Testis (tissue), 2 donors: Measurements from ENCODE around the gene ST7.

ENCODE experiments used
- CTCF ChIP-seq, 3 experiments: fragments of 450-650 bp in 2 of 3; fragments of 200-600 bp in 1 of 3; sonication (generic) in 1 of 3; IDR thresholded peaks; one replicate each; pipeline ENCODE4 v1.5.1; 2016 to 2019; ENCODE audit warnings: antibody characterized with exemption in 3 of 3, mild to moderate bottlenecking in 2 of 3, moderate library complexity in 1 of 3
- POLR2A ChIP-seq: fragments of 450-650 bp; IDR thresholded peaks from one replicate; pipeline ENCODE4 v1.6.1; 2017; ENCODE audit warnings: antibody characterized with exemption, mild to moderate bottlenecking, moderate library complexity

DNA sequence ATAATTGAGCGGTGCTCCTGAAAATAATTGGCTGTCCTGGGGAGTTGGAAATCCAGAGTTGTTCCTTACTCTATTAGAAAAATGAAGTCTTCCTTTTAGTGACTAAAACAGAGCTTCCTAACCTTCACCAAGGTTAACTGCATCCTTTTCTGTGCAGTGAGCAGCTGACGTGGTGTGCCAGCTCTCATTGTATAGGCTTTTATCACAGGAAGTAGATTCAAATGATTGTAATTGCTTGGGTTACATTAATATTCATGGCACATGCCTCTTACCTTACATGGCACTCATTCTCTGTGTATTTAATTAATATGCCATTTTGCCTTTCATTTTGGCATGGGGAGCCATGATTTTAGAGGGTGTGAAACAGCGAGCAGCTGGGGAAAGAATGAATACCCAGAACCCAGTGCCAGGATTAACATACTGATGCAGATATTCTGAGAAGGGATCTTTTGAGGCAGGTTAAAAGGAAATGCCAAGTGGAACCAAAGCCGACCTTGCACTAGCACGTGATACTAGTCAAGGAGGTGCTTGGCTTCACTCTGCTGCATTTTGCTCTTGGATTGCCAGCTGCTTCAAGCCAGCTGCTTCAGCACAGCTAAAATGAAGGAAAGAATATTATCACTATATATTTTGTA, 115.3 kb downstream of the ST7 start:
- TF ChIP-seq CTCF (IDR thresholded peaks at IDR 0.05) (no peak), POLR2A (no peak)
